ENCODE data around the gene TNFRSF18. TPM values are rescaled to one million over a fixed set of nuclear protein-coding genes. Genes with fewer than 3 reads are reported as not detected.

TNFRSF18 gene
- total RNA-seq, 4 donors from 2014 or later = 24.4 to 62.1 (median 33.5) TPM

DNA sequence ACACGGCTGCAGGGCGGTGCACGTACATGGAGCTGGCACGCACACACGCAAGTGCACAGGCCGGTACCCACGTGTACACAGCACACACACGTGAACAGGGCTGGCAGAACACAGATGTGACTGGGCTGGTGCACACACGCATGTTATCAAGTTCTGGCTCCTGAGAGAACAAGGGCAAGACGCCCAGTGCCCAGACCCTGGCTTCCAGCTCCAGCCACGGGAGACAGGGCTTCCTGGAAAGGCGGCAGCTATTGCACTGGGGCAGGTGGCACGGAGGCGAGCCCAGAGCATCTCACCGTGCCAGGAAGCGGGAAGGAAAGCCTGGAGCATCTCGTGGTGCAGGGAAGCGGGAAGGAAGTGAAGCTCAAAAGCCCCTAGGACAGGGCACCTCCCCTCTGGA, 19.5 kb upstream of the TNFRSF18 start:
- peaks cover 27% of the 10 kb centered on the region for H3K4me1 ChIP-seq
- no peaks in the 10 kb centered on the region for H3K27me3 ChIP-seq
- TF ChIP-seq EP300 (IDR thresholded peaks at IDR 0.05) (no peak), POLR2A (IDR thresholded peaks at IDR 0.05) (no peak), POLR2AphosphoS5 (IDR thresholded peaks at IDR 0.05) (no peak)
- TF ChIP-seq, protein P1, sequence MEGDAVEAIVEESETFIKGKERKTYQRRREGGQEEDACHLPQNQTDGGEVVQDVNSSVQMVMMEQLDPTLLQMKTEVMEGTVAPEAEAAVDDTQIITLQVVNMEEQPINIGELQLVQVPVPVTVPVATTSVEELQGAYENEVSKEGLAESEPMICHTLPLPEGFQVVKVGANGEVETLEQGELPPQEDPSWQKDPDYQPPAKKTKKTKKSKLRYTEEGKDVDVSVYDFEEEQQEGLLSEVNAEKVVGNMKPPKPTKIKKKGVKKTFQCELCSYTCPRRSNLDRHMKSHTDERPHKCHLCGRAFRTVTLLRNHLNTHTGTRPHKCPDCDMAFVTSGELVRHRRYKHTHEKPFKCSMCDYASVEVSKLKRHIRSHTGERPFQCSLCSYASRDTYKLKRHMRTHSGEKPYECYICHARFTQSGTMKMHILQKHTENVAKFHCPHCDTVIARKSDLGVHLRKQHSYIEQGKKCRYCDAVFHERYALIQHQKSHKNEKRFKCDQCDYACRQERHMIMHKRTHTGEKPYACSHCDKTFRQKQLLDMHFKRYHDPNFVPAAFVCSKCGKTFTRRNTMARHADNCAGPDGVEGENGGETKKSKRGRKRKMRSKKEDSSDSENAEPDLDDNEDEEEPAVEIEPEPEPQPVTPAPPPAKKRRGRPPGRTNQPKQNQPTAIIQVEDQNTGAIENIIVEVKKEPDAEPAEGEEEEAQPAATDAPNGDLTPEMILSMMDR (IDR thresholded peaks at IDR 0.05) = no peak
- H3K9me3 ChIP-seq = no peaks in the 10 kb centered on the region
- peaks cover 70% of the 10 kb centered on the region for H3K36me3 ChIP-seq
- 75% methylated on average over 14 of the region's 18 CpGs for WGBS
- no peak for DNase-seq (ENCODE audit: low spot score in 2 of 2)
- no peak overlapping the region for H3K27ac ChIP-seq
- no peak overlapping the region for H3K4me3 ChIP-seq

DNA sequence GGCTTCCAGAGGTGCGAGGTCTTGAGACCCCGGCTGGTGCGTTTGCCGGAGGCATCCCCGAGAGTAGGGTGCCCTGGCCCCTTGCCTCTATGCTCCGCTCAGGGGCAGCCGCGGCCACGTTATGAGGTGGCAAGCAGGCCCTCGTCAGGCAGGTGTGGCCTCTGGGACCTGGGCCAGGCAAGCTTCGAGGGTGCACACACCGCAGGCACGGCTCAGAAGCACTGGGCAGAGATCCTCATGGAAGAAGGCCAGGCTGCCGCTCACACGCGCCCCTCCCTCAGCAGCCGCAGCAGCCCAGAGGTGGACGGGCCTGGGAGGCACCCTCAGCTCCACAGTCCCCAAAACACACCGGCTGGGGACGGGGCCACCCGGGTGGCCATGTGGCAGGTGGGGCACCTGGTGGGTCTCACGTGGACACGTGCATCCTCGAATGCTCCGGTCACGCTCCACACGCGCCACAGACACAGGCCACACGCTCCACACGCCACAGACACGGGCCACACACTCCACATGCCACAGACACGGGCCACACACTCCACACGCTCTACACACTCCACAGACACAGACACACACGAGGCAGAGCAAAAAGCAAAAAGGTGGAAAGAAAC, 18.9 kb upstream of the TNFRSF18 start:
- TF ChIP-seq POLR2AphosphoS5 (IDR thresholded peaks at IDR 0.05) (no peak), EP300 (IDR thresholded peaks at IDR 0.05) (no peak), POLR2A (IDR thresholded peaks at IDR 0.05) (no peak)
- TF ChIP-seq, protein P1 (IDR thresholded peaks at IDR 0.05) = no peak
- Histone ChIP-seq H3K36me3 (peaks cover 76% of the 10 kb centered on the region), H3K27me3 (no peaks in the 10 kb centered on the region), H3K27ac (no peak overlapping the region), H3K4me1 (peaks cover 21% of the 10 kb centered on the region), H3K9me3 (no peaks in the 10 kb centered on the region), H3K4me3 (no peak overlapping the region)
- DNase-seq (ENCODE audit: low spot score in 2 of 2) = no peak
- WGBS = 79% methylated on average over 16 of the region's 34 CpGs

DNA sequence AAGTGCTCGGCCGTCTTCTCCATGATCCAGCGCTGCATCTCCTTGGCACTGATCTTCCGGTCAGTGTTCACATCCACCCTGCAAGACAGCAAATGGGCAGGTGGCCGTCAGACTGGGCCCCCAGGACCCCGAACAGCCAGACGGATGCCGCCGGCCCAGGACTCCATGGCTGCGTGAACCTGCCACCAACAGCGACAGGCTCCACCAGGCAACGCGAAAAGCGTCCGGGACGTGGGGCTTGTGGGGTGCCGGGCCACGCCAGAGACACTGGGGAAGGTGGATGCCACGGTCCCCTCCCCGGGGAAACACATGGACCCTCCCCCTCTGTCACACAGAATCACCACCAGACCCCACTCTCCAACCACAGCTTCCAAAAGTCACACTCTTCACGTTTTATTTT, 17.5 kb upstream of the TNFRSF18 start:
- Histone ChIP-seq H3K27me3 (no peaks in the 10 kb centered on the region), H3K27ac (no peak overlapping the region), H3K9me3 (no peaks in the 10 kb centered on the region), H3K4me3 (no peak overlapping the region), H3K36me3 (peaks cover 87% of the 10 kb centered on the region), H3K4me1 (peaks cover 9% of the 10 kb centered on the region)
- TF ChIP-seq, protein P1 (IDR thresholded peaks at IDR 0.05) = no peak
- TF ChIP-seq EP300 (IDR thresholded peaks at IDR 0.05) (no peak), POLR2A (IDR thresholded peaks at IDR 0.05) (no peak), POLR2AphosphoS5 (IDR thresholded peaks at IDR 0.05) (no peak)
- DNase-seq (ENCODE audit: low spot score in 2 of 2) = no peak
- 93% methylated on average over 16 of the region's 21 CpGs for WGBS

DNA sequence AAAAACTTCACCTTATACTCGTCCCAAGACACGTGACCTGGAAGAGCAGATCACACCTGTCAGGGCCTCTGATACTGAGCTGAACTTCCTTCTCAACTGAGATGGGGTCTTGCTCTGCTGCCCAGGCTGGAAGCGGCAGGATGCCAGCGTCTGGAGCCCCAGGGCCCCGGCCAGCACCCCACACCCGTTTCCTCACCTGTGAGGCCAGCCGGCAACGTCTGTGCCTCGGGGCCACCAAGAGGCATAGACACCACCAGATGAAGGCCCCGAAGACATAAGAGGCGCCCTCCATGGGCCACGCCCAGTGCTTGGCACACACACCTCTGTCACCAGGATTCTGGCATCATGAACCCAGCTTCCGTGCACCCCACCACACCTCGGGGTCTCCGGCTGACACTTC, 16.9 kb upstream of the TNFRSF18 start:
- H3K4me1 ChIP-seq = peaks cover 9% of the 10 kb centered on the region
- peaks cover 87% of the 10 kb centered on the region for H3K36me3 ChIP-seq
- TF ChIP-seq POLR2A (IDR thresholded peaks at IDR 0.05) (no peak), EP300 (IDR thresholded peaks at IDR 0.05) (no peak), POLR2AphosphoS5 (IDR thresholded peaks at IDR 0.05) (no peak)
- TF ChIP-seq, protein P1 (IDR thresholded peaks at IDR 0.05) = no peak
- H3K9me3 ChIP-seq = no peaks in the 10 kb centered on the region
- DNase-seq (ENCODE audit: low spot score in 2 of 2) = no peak
- H3K27me3 ChIP-seq = no peaks in the 10 kb centered on the region
- WGBS = 88% methylated on average over 7 of the region's 15 CpGs
- H3K27ac ChIP-seq = no peak overlapping the region
- no peak overlapping the region for H3K4me3 ChIP-seq

DNA sequence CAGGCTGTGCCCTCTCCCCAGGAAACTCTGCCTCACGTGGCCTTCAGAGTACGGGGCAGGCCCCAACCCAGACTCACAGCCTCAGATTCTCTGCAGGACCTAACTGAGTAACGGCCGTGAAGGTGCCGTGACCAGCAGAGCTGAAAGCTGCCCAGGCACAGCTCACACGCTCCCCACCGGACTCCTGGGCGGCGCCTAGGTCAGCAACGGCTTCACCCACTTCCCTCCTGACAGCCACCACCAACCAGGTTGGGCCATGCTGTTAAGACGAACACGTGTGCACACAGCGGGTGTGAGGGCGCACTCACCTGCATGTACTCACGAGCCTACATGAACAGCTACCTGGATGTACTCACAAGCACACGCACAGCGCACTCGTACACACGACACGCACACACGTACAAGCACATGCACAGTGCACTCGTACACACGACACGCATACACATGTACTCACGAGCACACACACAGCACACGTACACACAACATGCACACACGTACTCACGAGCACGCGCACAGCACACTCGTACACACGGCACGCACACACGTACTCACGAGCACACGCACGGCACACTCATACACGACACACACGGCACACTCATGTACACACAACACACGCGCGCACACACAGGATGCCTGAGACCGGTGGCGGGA, 16.3 kb upstream of the TNFRSF18 start:
- 94% methylated on average over 39 of the region's 44 CpGs for WGBS
- TF ChIP-seq, protein P1 (IDR thresholded peaks at IDR 0.05) = no peak
- TF ChIP-seq POLR2A (IDR thresholded peaks at IDR 0.05) (no peak), EP300 (IDR thresholded peaks at IDR 0.05) (no peak), POLR2AphosphoS5 (IDR thresholded peaks at IDR 0.05) (no peak)
- H3K36me3 ChIP-seq = peaks cover 87% of the 10 kb centered on the region
- DNase-seq (ENCODE audit: low spot score in 2 of 2) = no peak
- H3K4me3 ChIP-seq = no peak overlapping the region
- no peak overlapping the region for H3K27ac ChIP-seq
- H3K27me3 ChIP-seq = no peaks in the 10 kb centered on the region
- no peaks in the 10 kb centered on the region for H3K9me3 ChIP-seq
- H3K4me1 ChIP-seq = peaks cover 16% of the 10 kb centered on the region
